HL-60 (cell line): ENCODE measurements around the gene PHF21A.
"Not testable (repeated sequence)": the region's sequence is repeated elsewhere in the genome, so short reads cannot be mapped to it uniquely, and the experiment has no call there.

ENCODE experiments used
- DNase-seq, 2 experiments: peaks; one replicate each; pipeline ENCODE4 v3.0.0-alpha.2; 2010 to 2020; ENCODE audit warnings: low read depth in 1 of 2, low spot score in 1 of 2
- H3K27ac ChIP-seq: fragments of 250-450 bp; sonication (Bioruptor Pico); replicated peaks from 2 replicates; pipeline ENCODE4 v1.5.1; 2020; ENCODE audit warnings: mild to moderate bottlenecking, moderate library complexity
- H3K27me3 ChIP-seq: fragments of 250-450 bp; sonication (Bioruptor Pico); 2 replicates; pipeline ENCODE4 v1.5.1; 2021; ENCODE audit warnings: mild to moderate bottlenecking, moderate library complexity; ENCODE audit not compliant: insufficient read depth, poor library complexity, severe bottlenecking
- H3K4me3 ChIP-seq: replicated peaks from 2 replicates; pipeline ENCODE4 v1.5.1; 2011; ENCODE audit warnings: mild to moderate bottlenecking, control low read depth, low read length; ENCODE audit not compliant: insufficient read depth
- CTCF ChIP-seq: IDR thresholded peaks from one replicate; pipeline ENCODE4 v1.5.1; 2011; ENCODE audit warnings: low read length, control low read depth, inconsistent platforms; ENCODE audit not compliant: insufficient read depth
- GABPA ChIP-seq: IDR thresholded peaks from 2 replicates; pipeline ENCODE4 v1.6.1; 2012; ENCODE audit warnings: low read depth
- POLR2AphosphoS5 ChIP-seq: IDR thresholded peaks from 2 replicates; pipeline ENCODE4 v1.6.1; 2012; ENCODE audit warnings: low read depth
- REST ChIP-seq: IDR thresholded peaks from 2 replicates; pipeline ENCODE4 v1.6.1; 2012; ENCODE audit warnings: low read depth; ENCODE audit not compliant: insufficient replicate concordance
- SPI1 ChIP-seq: IDR thresholded peaks from 2 replicates; pipeline ENCODE4 v1.6.1; 2012; ENCODE audit warnings: low read depth, mild to moderate bottlenecking, borderline replicate concordance

Gene PHF21A

GRCh38 chr11:45901626-45902025, 219.6 kb downstream of the PHF21A start:
- TF ChIP-seq POLR2AphosphoS5: no peak
- TF ChIP-seq SPI1: no peak
- no peak for TF ChIP-seq CTCF
- no peak for TF ChIP-seq GABPA
- no peak for TF ChIP-seq REST
- no peak overlapping the region for H3K27ac ChIP-seq

GRCh38 chr11:45900916-45901617, 220.2 kb downstream of the PHF21A start:
- no peak overlapping the region for H3K27ac ChIP-seq
- no peak overlapping the region for H3K4me3 ChIP-seq
- TF ChIP-seq GABPA (no peak), CTCF (no peak), POLR2AphosphoS5 (no peak), SPI1 (no peak), REST (no peak)
- DNase-seq: no peak
- peaks cover 25% of the 10 kb centered on the region for H3K27me3 ChIP-seq

More at GRCh38 chr11:45901626-45902025, 219.6 kb downstream of the PHF21A start:
- Histone ChIP-seq H3K4me3 (no peak overlapping the region), H3K27me3 (peaks cover 24% of the 10 kb centered on the region)
- DNase-seq: no peak

GRCh38 chr11:45900175-45900800, 221.0 kb downstream of the PHF21A start:
- H3K27me3 ChIP-seq: peaks cover 29% of the 10 kb centered on the region
- H3K27ac ChIP-seq, H3K4me3 ChIP-seq, DNase-seq: not testable (repeated sequence)

- TF ChIP-seq CTCF (no peak), REST (peak; percentile 92)
- no peak overlapping the region for H3K4me3 ChIP-seq
- peak in 1 of 2 experiments; percentile 38 for DNase-seq
- H3K27ac ChIP-seq: no peak overlapping the region
- peaks cover 29% of the 10 kb centered on the region for H3K27me3 ChIP-seq
Observed at GRCh38 chr11:45899448-45900174, 221.6 kb downstream of the PHF21A start.
